HG02588 (cell line): ENCODE data around the gene F11.
"Not testable (repeated sequence)": the region's sequence is repeated elsewhere in the genome, so short reads cannot be mapped to it uniquely, and the experiment has no call there.

ENCODE experiments used
- ATAC-seq: cut with Tn5 transposase; IDR thresholded peaks from one replicate; pipeline ENCODE4 v1.9.1; 2021; ENCODE audit warnings: mild to moderate bottlenecking, moderate library complexity; ENCODE audit not compliant: unreplicated experiment

The F11 gene

DNA sequence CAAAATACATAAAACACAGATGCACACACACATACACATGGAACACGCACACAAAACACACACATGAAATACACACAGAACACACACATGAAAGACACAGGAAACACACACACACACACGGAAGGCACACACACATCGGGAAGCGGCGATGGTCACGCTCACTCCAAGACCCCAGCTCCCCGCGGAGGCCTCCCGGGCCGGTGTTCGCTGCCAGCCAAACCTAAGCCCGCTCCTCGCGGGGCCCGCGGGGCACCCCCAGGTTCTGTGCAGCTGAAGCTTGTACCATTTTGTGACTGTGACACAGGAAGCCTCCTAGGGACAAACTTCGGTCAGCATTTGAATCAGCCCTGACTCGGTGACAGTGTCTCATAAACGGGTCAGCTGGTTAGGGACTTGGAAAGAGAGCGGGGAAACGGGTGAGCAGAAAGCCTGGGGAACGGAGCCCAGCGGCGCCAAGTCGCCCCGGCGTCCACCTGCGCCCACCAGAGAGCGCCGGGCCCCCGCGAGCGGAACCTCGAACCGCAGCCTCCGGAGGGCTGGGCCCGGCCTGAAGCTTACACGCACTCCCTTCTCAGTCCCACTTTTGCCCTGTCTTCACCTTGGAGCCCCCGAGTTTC is 32.1 kb downstream of the F11 start:
- no peak for ATAC-seq

DNA sequence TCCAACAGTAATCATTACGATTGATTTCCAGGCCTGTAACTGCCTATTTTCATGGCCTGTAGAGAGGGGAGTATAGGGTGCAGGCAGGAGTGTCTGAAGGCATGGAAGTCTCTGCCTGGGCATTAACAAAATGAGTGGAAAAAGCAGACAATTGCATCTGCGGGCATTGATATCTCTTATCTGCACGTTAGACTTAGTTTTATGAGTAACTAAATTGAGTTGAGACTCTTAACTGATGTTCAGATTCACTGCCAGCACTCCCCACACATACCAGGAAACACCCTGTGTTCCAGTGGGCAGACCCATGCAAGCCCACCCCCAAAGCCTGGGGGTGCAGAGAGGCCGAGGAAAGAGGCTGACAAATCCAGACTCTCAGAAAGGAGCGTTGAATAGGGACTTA is 33.3 kb downstream of the F11 start:
- ATAC-seq, result no peak

DNA sequence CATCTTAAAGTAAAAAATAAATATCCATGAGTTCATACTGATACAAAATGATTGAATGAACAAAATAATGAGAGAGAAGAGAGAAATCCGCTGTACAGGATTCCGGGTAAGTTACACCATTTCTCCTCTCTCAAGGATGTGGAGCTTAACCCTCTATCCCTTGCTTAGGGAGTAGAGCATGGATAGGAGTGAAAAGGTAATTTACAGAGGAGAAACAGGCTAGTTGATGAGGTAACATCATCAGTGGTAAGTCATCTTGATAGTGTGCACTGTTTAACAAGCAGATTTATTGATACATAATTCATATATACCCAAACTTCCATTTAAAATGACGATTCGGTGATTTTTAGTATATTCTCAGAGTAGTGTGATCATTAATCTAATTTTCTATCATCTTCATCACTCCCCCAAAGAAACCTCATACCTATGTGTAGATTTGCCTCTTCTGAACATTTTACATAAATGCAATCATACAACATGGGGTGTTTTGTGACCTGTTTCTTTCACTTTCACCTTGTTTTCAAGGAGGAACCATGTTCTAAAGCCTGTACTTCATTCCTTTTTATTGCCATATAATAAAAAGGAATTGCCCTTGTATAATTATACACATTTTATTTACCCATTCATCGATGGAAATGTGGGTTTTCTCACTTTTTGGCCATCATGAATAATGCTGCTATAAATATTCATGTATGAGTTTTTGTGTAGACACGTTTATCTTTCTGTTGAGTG is 34.8 kb downstream of the F11 start:
- ATAC-seq, result no peak

DNA sequence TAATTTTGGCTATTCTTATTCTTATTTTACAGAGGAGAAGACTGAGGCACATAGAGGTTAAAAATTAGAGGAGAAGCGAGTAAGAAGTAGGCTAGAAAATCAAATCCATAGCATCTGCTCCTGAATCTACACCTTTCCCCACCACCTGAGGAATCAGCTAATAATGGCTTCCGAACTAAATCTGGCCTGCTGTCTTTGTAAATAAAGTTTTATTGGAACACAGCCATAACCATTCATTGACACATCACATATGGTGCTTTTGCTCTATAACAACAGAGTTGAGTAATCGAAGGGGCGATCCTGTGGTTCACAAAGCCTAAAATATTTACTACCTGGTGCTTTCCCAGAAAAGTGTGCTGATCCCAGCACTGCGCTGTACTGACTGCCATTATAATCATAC is 38.2 kb downstream of the F11 start:
- ATAC-seq, result no peak

DNA sequence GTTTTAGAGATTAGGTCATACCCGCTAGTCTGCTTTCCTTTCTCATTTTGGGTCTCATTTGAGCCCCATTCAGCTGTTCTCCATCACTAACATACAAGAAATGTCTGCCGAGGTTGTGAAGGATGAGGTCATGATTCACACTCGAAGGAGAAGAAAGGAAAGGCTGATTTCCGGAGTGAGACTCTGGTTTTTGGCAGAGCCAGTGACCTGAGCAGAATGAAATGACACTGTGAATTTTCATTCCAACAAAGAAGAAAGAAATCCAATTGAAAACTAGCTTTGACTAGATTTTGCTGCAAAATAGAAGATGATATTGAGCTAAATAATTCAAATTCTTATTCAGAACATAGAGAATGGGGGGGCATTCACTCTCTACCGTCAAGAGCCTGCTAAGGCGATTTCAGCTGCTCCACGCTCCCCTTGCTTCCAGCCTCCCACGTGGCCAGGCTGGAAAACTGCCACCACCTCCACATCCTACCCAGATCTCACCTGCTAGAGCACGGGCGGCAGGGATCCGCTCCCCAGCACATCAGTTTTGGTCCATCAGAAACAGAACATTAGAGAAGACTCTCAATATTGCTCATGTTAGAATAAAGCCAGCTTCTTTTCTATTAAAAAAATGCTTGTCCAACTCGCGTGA is 39.0 kb downstream of the F11 start:
- ATAC-seq, result no peak

DNA sequence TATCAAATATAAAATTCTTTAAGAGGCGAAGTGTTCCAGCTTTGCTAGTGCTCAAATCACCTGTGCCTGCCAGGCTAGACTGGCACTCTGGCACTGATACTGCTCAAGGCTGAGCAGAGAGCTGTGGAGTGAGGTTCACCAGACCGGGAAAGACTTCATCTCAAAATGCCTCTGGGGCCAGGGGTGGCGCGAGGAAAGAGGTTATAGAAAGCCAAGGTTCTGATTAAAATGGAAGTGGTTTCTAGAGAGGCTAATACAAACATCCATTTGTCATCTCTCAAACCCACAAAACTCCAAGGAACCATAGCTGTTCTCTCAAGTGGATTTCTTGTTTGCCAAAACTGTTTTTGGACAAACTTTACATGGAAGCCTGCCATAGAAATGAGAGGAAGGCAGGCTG is 41.5 kb downstream of the F11 start:
- no peak for ATAC-seq

DNA sequence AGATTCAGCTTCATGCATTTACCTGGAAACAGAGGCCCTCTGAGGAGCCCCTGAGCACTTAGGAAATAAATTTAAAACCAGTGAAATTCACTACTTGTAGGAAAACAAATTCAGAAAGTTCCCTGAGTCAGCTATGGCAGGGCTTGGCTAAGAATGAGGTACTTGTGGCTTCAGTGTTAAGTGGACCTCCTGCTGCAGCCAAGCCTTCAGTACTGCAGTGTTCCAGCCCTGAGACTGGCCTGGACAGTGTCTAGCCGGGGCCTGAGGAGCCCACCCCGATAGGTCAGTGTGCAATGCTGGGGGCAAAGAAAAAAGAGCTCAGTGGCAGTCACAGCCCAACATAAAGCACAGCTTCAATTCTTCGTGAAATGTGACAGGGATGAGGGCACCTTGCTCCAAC is 41.9 kb downstream of the F11 start:
- no peak for ATAC-seq

DNA sequence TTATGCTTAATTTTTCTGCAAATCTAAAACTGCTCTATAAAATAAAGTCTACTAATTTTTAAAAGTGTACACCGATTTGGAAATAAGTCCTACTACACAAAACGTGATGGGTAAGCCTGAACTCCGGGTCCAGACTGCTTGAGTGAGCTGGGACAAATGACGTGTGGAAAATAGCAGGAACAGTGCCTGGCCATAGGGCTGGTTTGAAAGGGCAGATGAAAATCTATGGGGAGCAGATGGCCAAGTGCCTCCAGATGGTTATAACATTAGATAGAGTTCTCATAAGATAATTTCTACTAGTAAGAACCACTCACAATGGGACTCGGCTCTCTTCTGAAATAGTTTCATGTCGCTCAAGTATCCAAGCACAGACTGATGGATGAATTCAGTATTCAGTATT is 52.5 kb downstream of the F11 start:
- ATAC-seq, result no peak

DNA sequence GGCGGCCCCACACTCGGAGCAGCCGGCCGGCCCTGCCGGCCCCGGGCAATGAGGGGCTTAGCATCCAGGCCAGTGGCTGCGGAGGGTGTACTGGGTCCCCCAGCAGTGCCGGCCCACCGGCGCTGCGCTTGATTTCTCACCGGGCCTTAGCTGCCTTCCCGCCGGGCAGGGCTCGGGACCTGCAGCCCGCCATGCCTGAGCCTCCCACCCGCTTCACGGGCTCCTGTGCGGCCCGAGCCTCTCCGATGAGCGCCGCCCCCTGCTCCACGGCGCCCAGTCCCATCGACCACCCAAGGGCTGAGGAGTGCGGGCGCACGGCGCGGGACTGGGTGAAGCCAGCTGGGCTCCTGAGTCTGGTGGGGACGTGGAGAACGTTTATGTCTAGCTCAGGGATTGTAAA is 58.7 kb downstream of the F11 start:
- not testable (repeated sequence) for ATAC-seq

DNA sequence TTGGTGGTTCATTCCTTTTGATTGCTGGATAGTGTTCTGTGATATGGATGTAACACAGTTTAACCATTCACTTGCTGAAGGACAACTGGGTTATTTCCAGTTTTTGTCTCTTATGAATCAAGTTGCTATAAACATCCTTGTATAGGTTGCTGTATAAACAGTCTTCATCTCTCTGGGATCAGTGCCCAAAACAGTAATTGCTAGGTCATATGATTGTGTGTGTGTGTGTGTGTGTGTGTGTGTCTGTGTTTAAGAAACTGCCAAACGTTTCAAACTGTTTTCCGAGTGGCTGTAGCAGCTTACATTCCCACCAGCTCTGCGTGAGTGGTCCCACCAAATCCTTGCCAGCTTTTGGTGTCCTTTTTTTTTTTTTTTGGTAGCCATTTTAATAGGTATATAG is 60.4 kb downstream of the F11 start:
- no peak for ATAC-seq

DNA sequence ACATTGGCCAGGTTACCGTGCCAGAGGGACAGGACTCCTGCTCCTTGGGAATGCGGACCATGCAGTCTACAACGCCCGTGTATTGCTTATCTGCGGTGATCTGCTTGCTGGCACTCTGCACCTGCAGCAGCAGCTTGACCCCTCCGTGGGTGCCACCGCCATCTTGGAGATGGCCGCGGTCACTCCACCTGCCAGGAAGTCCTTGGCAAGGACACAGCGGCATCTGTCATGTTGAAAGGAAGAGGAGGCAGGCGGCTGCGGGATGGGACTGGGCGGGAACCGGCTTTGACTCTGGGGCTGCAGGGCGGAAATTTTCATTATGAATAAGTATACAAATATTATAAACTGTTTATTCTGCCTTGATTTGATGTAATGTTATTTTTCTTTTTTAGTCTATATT is 63.4 kb downstream of the F11 start:
- no peak for ATAC-seq

DNA sequence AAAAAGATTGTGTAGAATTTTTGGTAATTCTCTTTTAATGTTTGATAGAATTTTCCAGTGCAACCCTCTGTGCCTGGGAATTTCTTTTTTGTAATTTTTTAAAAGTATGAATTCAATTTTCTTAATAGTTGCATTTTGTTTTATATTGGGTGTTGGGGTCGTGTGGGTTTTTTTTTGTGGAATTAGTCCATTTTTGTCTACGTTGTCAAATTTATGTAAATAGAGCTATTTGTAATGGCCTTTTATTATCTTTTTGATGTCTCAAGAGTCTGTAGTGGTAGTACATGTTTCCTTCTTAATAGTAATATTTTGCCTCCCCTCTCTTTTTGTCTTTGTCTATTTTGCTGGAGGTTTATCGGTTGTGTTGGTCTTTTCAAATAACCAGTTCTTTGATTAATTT is 64.4 kb downstream of the F11 start:
- no peak for ATAC-seq

DNA sequence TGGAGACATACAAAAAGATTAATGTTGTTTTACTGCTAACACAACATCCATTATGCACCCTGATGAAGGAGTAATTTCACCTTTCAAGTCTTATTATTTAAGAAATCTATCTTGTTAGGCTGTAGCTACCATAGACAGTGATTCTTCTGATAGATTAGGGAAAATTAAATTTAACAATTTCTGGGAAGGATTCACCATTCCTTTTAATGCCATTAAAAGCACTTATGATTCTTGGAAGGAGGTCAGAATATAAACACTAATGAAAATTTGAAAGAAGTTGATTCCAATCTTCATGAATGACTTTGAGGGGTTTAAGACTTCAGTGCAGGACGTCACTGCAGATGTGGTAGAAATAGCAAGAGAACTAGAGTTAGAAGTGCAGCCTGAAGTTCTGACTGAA is 69.8 kb downstream of the F11 start:
- no peak for ATAC-seq
